ENCODE measurements around the gene IGSF21. TPM values are rescaled to one million over a fixed set of nuclear protein-coding genes. Genes with fewer than 3 reads are reported as not detected.

The IGSF21 gene
- total RNA-seq, 1 donor from 2014 or later, result 1.8 TPM

DNA sequence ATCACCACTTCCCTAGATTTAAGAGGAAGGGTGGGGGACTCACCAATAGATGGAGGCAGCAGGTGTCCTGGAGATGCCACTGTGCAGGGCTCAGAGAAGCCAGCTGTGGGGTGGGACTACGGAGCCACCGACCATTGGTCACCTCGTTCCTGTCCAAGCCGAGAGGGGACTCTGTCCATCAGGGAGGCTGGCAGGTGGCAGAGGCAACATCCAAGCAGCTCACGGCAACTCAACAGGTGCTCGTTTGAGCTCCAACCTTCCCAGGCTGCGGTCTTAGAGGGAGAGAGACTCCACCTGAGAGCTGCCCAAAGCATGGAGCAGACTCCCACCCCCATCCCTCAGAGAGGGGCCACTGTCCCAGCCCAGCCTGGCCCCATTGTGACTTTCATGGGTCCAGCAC lies 71.4 kb downstream of the IGSF21 start:
- no peak for ATAC-seq
- Histone ChIP-seq H3K27me3 (ENCODE audit: low read depth) (peaks cover 37% of the 10 kb centered on the region), H3K9me3 (no peaks in the 10 kb centered on the region), H3K27ac (no peak overlapping the region), H3K36me3 (no peaks in the 10 kb centered on the region), H3K4me1 (no peaks in the 10 kb centered on the region), H3K4me3 (no peak overlapping the region)
- no peak for DNase-seq
- TF ChIP-seq, protein P1, sequence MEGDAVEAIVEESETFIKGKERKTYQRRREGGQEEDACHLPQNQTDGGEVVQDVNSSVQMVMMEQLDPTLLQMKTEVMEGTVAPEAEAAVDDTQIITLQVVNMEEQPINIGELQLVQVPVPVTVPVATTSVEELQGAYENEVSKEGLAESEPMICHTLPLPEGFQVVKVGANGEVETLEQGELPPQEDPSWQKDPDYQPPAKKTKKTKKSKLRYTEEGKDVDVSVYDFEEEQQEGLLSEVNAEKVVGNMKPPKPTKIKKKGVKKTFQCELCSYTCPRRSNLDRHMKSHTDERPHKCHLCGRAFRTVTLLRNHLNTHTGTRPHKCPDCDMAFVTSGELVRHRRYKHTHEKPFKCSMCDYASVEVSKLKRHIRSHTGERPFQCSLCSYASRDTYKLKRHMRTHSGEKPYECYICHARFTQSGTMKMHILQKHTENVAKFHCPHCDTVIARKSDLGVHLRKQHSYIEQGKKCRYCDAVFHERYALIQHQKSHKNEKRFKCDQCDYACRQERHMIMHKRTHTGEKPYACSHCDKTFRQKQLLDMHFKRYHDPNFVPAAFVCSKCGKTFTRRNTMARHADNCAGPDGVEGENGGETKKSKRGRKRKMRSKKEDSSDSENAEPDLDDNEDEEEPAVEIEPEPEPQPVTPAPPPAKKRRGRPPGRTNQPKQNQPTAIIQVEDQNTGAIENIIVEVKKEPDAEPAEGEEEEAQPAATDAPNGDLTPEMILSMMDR (IDR thresholded peaks at IDR 0.05), result no peak
- intact Hi-C loops (cut with DNase I), result no loop called here

DNA sequence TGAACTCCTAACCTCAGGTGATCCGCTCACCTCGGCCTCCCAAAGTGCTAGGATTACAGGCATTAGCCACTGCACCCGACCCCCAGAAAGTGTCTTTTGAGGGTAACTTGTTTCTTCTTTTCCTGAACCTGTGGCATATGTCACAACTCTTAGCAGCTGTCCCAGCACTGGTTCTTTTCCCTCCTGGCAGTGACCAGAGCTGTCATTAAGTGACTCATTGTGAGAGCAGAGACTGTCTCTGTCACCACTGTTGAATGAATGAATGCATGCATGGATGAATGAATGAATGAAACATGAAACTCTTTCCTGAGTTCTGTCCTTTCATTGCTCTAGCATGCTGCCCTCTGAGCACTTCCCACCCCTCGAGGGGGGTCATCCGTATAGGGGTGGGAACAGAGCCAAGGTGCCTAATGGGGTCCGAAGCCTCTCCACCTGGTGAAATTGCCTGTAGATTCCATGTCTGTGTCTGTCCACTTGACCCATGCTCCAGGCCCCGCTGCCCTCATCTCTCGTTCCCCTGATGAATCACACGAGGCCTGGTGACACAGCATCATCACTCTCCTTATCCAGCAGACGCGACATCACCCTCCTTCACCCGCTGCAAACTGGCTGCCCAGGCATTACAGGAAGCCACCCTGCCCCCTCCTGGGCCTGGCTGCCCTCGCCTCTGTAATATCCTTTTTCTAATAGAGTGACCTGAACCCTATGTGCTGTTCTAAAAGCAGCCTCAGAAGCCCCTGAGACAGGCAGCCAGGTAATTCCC lies 75.0 kb downstream of the IGSF21 start:
- no peaks in the 10 kb centered on the region for H3K9me3 ChIP-seq
- no peak overlapping the region for H3K27ac ChIP-seq
- H3K4me3 ChIP-seq, result no peak overlapping the region
- TF ChIP-seq, protein P1 (IDR thresholded peaks at IDR 0.05), result no peak
- intact Hi-C loops (cut with DNase I), result no loop called here
- no peaks in the 10 kb centered on the region for H3K4me1 ChIP-seq
- ATAC-seq, result no peak
- no peak for DNase-seq
- H3K27me3 ChIP-seq (ENCODE audit: low read depth), result peaks cover 48% of the 10 kb centered on the region
- no peaks in the 10 kb centered on the region for H3K36me3 ChIP-seq

DNA sequence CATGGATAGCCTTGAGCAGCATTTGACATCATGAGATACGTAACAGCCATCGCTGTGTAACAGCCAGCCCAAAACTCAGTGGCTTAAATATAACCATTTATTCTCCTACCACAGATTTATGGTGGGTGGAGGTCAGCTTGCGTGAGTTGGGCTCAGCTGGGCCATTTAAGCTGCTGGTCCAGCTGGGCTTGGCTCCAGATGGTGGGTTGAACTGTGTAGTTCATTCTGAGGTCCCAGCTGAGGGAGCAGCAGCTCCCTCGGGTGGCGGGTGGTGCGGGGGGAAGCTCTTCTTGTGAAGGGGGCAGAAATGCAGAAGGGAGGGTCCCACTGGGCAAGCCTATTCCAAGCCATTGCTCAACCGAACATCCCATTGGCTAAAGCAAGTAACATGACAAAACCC lies 75.9 kb downstream of the IGSF21 start:
- peaks cover 45% of the 10 kb centered on the region for H3K27me3 ChIP-seq (ENCODE audit: low read depth)
- DNase-seq, result no peak
- intact Hi-C loops (cut with DNase I), result no loop called here
- no peaks in the 10 kb centered on the region for H3K4me1 ChIP-seq
- H3K36me3 ChIP-seq, result no peaks in the 10 kb centered on the region
- no peak overlapping the region for H3K27ac ChIP-seq
- H3K9me3 ChIP-seq, result no peaks in the 10 kb centered on the region
- TF ChIP-seq, protein P1 (IDR thresholded peaks at IDR 0.05), result no peak
- H3K4me3 ChIP-seq, result no peak overlapping the region
- no peak for ATAC-seq

DNA sequence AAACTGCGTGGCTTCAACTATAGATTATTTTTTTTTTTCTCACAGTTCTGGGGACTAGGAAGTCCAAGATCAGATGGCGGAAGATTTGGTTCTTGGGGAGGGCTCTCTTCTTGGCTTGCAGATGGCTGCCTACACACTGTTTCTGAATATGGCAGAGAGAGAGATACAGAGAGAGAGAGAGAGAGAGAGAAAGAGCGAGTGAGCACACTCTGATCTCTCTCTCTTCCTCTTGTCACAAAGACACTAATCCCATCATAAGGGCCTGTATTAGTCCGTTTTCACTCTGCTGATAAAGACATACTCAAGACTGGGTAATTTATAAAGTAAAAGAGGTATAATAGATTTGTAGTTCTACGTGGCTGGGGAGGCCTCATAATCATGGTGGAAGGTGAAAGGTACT lies 79.5 kb downstream of the IGSF21 start:
- Histone ChIP-seq H3K9me3 (no peaks in the 10 kb centered on the region), H3K4me3 (no peak overlapping the region), H3K27ac (no peak overlapping the region), H3K36me3 (no peaks in the 10 kb centered on the region), H3K27me3 (ENCODE audit: low read depth) (peaks cover 39% of the 10 kb centered on the region), H3K4me1 (no peaks in the 10 kb centered on the region)
- intact Hi-C loops (cut with DNase I), result no loop called here
- no peak for ATAC-seq
- DNase-seq, result no peak
- TF ChIP-seq, protein P1 (IDR thresholded peaks at IDR 0.05), result no peak

DNA sequence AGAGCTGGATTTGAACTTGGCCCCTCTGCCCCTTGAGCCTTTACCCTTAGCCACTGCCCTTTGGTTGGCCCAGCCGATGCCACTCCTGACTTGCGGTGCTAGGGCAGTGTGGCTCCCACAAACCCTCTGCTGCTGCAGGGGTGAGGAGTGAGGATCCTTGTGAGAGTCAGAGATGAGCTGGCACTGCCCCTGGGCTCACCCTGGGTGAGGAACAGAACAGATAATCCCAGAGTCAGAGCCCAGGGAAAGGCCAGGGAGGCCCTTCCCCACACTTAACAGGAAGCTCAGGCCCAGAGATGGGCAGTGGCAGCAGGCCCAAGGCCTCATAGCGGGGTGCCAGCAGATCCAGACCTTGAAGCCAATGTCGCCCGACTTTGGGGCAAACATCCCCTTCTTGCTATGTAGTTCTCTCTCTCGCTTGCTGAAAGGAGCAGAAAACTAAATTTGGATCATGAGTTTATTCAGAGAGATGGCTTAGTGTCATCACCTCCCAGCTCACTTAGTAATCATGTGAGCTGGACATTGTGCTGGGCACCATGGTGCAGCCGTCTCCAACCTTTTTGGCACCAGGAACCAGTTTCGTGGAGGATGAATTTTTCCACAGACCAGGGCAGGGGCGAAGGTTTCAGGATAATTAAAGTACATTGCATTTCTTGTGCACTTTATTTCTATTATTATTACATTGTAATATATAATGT lies 81.4 kb downstream of the IGSF21 start:
- H3K36me3 ChIP-seq, result no peaks in the 10 kb centered on the region
- no peaks in the 10 kb centered on the region for H3K4me1 ChIP-seq
- TF ChIP-seq, protein P1 (IDR thresholded peaks at IDR 0.05), result no peak
- intact Hi-C loops (cut with DNase I), result no loop called here
- no peaks in the 10 kb centered on the region for H3K9me3 ChIP-seq
- H3K27ac ChIP-seq, result no peak overlapping the region
- no peak overlapping the region for H3K4me3 ChIP-seq
- H3K27me3 ChIP-seq (ENCODE audit: low read depth), result peaks cover 25% of the 10 kb centered on the region
- no peak for DNase-seq
- no peak for ATAC-seq
